Measurements from ENCODE around the gene CLRN1.

Gene CLRN1

DNA sequence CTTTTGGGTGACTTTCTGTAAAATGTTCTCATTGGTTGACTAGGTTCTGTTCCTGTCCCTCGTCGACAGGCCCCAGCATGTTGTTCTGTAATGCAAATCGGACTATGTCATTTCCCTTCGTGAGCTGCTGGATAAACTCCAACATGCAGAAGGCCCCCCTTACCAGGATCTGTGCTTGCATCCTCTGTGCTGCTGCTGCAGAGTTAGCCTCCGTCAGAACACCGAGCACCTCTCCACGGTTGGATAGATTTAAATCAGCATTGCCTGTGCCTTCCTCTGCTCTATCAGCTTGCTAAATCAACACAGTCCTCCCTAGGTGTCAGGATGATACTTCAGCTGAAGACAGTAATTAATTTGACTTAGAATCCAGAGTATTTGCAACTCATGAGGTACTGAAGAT lies 54.6 kb downstream of the CLRN1 start:
- no peak for DNase-seq

DNA sequence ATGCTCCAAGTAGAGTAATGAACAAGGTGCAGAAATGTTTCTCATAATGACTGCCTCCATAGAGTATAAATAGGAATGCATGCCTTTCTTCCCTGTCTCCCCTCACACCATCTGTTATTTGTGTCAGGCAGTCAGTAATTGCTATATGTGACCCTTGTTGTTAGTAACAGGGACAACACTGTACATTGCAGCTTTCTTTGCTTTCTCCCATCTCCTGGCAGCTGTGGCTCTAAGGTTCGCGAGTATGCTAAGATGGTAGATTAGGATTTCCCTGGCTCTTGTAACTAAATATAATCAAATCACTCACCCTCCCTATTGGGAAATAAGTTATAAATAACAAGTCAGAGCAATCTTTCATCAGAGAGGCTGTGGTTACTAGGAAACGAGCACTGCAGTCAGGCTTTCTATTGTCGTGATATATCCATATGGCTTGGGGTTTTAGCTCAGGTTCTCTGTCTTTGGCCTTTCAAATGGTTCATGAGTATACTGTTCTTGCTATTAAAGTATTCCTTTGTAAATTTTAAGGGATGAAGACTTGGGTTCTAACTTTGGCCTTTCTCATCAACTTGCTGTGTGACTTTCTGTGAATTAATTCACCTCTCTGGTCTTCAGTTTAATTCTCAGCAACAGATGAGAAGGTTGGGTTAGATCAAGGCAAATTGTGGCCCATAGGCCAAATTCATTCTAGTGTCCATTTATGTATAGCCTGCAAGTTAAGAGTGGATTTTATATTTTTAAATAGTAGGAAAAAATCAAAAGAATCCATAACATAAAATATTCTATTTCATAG lies 59.2 kb downstream of the CLRN1 start:
- DNase-seq, result no peak

DNA sequence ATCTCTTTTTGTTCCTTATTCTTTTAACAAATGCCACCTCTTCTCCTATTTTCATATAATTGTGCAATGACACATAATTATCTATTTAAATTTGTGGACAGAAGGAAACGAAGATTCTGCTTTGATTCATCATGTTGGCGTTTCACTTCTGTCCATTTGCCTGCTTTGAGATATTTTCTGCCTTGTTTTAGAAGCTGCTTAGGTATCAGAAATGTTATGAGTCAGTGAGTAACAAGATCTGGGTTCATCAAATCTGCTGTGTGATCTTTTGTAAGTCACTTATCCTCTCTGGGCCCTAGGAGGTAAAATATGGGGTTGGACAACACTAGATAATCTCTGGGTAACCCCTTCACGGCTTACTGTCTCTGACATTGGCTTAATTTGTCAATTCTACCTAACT lies 60.0 kb downstream of the CLRN1 start:
- DNase-seq, result no peak

DNA sequence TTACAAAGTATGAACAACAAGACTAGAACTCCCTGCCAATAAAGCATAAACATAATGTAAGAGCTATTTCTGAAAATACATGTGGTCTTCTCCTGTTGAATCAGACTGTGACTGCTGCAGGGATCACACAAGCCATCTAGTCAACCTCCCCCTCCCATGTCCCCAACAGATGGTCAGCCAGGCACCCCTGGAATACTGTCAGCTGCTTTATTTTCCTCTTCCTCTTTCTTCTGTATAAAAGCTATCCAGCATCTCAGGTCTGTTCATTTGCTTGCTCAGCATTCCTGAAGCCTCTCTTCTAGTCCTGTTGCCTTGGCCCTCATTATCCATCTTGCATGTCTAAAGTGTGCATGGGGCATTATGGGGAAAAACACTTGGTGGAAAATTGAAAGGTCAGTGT lies 60.8 kb downstream of the CLRN1 start:
- no peak for DNase-seq

DNA sequence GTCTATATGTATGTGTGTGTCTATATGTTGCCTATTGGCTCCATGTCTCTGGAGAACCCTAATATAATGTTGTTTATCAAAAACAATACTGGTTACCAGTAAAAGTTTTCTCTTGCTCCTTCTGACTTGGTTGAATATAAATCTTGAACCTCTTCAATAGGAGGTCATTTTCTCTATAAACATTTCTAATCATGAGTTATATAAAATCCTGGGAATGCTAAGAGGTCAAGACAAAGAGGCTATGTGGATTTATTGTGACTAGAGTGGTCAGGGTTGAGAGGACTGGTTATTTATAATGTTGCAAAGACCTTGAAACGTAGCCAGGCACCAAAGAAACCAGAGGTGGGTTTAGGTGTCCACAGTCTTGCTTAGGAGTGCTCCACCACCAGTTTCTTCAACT lies 66.1 kb downstream of the CLRN1 start:
- no peak for DNase-seq

DNA sequence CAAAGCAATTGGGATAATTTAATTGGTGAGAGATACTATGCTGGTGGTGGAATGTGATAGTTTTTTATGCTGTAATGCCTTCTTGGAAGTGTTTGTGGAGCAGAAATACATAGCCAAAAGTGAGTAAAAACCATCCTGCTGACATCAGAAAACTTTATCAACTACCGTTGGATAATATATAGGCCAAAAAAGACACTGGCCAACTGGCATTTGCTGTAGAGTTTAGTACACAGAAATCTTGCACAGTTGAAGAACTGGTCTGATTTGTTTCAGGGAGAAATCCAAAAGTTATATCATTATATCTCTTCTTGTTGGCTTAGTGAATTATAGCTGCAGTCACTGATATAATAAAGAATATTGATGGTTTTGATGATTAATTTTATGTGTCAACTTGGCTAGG lies 66.8 kb downstream of the CLRN1 start:
- no peak for DNase-seq

DNA sequence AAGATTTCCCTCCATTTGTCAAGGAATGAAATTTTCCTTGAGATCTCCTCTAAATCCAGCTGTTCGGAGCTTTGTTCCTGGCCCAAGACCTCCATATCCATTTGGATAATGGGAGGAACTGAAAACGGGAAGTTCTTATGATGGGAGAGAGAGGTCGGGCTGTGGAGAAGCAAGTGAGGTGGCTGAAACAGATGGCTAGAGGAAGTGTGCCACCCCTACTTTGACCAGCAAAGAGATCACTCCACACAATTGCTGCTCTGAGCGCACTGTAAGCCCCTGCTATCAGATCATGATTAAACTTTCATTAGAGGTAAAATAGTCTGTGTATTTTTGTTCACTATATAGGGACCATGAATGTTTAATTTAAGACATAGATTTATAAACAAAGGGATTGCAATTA lies 67.2 kb downstream of the CLRN1 start, which contains the start of gene MINDY4B:
MINDY4B (minus strand) TSS at position 101 of the 400 bp plus-strand sequence; CDS start at position 101, 0 bp downstream.
- no peak for DNase-seq

DNA sequence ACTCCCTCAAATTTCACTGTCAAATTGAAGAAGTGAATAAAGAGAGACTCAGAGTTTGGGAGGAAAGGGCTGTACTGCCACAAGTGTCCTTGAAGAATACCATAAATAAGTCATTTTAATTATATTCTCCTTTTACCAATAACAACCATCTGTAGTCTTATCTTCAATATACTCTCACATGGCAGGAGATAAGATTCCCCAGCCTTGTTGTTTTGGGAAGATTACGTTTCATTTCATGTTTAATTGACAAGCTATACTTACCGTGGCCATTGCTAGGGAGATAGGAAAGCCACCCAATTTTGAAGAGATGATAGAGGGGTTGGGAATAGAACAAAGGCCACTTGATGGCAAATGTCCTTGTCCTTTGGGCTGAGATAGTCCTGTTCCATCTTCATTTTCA lies 69.5 kb downstream of the CLRN1 start:
- DNase-seq, result no peak

DNA sequence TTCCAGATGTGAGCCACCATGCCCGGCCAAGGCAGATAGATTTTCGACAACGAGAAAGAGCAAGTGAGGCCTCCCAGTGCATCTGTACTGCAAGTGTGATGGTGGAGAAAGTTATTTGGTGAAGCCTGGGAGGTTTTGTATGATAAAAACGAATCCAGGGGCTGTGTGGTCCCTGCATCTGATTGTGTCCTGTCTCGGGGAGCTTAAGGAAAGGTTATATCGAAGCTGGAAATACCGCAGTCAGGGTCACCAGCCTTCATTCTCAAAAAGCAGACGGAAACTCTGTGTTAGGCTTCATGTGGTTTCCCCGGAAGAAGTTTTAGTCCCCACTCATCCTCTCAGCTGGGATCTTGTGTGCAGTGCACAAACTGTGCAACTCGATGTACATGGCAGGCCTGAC lies 70.7 kb downstream of the CLRN1 start:
- no peak for DNase-seq

DNA sequence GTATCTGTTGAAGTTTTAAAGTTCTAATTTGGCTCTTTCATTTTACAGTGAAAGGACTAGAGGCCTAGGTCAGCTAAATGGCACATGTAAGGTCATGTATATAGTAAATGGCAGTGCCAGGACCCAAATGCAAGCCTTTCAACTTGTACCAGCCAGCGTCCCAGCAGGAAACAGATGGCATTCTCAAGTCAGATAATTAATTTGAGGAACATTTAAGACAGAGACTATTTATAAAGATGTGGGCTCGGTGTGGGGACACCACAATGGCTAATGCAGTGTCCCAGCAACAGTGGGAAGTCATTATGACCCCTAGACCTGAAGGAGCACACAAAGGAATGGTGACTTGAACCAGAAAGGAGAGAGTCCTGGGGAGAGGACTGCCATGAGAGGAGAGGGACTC lies 73.4 kb downstream of the CLRN1 start:
- no peak for DNase-seq

DNA sequence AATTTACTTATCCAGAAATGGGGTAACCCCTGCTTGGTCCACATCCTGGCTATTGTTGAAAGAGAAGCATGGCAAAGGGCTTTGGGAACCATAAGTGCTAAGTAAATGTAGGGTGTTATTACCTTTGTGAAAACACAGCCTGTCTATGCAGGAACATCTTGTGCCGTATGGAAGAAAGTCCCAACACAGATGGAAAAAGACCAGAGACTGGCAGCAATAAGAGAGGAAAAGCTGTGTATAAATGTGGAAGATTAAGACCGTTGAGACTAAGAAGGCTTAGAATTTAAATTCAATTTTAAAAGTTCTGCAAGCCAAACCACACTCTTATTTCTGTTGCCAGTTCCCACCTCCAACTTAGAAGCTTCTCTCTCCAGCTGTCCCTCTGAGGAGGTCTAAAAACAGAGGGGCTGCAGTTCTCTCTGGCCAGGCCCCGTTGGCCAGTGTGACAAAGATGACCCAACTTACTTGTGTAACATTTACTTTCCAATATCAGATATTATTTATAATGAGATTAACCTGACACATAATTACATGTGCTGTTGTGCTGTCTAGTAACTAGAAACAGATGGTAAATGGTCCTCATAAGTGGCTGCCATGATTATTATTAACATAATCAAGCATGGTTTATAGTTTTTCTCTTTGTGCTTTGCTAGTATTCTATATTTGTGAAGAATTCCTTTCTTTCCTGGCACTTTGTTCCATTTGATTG lies 74.3 kb downstream of the CLRN1 start:
- no peak for DNase-seq

DNA sequence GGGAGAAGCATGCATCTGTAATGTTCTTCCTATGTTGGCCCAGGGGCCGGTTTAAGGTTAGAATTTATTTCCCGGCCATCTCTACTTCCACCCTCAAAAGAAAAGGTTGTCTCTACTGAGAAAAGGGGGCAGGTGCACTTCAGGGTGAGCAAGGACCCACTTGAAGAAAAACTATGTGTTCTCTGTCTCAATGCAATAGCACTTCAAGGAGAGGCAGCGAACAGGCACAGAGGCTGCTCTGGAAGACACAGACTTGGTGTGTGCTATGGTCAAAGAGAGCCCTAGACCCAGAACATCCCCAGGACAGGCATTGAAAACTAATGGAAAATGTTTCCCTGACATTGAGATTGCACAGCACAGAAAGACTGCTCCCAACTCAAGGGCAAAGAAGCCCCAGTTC lies 74.9 kb downstream of the CLRN1 start:
- DNase-seq, result no peak

DNA sequence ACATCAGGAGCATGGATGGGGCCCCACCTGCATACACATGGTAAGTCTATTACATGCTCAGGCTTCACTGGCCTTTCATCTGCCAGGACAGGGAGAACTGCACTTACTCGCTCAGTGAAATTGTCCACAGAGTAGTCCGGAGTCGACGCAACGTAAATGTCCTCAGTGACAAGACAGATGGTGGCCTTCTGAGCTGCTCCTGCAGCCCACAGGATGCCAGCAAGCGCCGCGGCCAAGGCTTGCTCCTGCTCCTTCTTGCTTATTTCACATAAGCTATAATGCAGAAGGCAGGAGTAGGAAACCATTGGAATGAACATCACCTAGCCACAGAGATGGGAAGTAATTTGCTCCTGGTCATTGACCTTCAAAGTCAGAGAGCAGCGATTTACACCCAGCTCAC lies 81.7 kb downstream of the CLRN1 start:
- DNase-seq, result no peak

DNA sequence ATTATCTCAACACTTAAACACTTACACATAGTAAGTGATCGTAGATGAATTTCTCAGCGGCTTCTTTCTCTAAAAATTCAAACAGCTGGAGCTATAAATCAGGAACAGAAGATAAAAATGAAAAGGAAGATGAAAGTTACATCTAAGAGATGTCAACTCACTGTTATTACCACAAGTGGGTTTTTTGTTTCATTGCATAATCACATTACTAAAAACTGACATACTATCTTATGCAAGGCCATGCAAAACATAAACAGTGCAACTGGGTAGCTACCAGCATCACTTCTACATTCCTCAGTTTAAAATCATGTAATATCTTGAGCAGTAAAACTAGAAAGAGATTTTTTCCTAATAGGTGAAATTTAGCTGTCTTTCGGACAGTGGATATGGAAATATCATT lies 82.2 kb downstream of the CLRN1 start:
- DNase-seq, result no peak

DNA sequence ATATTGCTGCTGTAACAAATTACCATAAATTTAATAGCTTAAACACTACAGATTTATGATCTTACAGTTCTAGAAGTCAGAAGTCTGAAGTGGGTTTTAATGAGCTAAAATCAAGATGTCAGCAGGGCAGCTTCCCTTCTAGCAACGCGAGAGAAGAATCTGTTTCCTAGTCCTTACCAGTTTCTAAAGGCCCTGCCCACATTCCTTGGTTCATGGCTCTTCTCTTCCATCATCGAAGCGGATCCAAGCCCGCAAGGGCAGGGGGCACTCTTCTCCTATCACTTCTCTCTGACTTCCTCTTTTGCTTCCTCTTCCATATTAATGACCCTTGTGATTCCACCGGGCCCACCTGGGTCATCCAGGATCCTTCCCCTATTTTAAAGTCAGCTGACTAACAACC lies 83.4 kb downstream of the CLRN1 start:
- DNase-seq, result no peak

DNA sequence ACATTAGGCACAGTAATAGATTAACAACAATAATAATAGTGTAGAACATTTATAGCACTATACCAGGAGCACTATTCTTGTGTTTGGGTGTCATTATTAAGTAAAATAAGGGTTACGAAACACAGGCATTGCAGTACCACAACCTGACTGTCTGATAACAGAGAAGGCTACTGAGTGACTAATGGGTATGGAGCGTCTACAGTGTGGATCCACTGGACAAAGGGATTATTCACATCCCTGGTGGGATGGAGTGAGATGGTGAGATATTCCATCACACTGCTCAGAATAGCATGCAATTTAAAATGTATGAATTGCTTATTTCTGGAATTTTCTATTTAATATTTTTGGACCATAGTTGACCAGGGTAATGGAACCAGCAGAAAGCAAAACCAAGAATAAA lies 85.5 kb downstream of the CLRN1 start:
- DNase-seq, result no peak

DNA sequence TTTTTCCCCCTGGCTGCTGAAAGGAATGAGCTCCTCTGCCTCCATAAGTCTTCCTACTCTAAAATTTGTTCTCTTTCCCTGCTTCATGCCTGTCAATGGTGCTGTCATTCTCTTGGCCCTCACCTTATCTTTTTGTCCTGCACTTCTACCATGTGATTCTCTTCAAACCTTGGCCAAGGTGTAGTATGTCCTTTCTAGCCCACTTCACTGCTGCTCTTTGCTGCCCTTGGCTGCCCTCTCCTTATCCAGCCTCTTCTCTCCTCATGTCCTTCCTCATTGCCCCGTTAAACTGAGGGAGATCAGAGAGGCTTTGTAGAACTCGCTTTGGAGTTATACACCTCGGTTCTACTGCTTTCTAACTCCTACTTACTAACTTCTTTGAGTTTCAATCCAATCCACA lies 87.0 kb downstream of the CLRN1 start:
- DNase-seq, result no peak

DNA sequence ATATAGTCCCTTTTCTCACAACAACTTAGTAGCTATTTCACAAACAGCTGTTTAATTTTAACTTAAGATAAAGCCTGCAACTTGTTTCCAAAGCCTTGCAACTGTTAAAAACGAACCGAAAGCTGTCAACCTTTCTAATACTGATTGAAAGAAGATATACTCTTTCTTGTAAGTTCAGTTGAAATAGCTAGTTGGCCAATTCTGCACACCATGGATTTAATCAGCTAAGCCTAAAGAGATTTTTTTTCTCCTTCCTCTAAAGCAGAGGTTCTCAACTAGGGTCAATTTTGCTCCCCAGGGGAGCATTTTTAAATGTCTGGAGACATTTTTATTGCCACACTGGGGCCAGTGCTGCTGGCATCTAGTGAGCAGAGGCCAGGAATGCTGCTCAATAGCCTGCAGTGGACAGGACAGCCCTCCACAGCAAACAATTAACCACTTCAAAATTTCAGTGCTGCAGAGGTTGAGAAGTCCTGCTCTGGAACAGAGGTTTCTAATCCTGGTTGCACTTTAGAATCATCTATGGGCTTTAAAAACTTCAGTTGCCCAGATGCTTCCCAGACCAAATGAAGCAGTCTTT lies 93.4 kb downstream of the CLRN1 start:
- DNase-seq, result no peak

DNA sequence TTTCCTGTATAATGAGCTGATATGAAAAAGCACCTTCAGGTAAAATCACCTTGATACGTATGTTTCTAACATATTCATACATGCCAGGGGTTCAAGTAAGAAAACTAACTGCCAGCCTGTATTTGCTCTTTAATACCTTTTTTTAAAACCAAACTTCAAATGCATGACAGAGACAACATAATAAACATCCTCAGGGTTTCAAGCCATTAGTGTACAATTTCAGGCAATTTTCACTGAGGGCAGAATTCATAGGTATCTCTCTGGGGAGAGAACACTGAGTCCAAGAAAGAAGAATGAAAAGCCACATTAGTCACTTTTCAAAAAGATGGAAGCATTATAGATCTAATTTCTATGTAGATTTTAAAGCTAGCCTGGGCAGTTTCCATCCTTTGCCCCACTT lies 94.2 kb downstream of the CLRN1 start:
- DNase-seq, result no peak

DNA sequence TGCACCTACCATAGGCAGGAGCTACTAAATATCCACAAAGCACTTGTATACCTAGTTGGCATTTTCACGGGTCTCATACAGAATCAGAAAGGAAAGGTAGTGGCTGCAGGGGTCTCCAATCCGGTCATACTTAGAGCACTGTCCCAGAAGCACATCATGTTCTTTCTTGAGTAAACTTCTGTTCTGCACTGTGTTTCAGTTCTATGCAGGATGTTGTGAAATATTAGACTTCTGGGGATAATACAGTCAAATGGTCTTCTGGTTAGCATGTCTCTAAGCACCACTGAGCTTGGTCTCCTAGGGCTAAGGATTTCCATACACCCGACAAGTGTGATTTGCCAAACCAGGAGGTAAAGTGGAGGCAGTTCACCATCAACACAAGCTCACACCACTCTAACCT lies 95.2 kb downstream of the CLRN1 start:
- no peak for DNase-seq

DNA sequence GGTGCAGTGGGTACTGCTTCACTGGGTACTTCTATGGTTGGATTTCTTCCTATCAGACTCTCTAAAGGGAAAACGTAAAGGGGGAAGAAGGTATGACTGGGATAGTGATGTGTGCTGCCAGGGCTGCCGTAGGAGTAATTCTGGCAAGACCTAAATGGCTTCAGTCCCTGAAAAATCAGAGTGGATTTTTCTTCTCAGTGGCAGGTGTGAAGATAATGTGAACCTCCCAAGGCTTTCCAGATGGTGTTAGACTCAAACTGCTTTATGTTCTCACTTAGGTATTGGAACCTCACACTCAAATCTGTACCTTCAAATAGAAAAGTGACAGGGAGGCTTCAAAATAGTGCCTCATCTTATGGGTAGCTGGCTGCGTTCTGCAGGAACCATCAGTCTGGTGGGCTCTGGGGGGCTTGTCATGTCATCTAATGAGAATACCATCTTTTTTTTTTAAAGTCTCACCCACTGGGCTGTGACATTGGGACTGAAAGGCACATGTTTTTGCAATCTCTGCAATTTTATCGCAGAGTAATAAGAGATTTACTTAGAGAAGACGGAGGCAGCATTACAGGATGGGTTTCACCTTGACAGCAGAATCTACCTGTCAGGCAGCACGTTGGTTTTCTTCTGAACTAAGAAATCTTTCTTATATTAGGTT lies 95.8 kb downstream of the CLRN1 start:
- DNase-seq, result no peak

Measured in fibroblast of skin of back (primary cell).